ENCODE data around the gene TBC1D8.

GRCh38 chr2:101040072-101040471, 111.1 kb downstream of the TBC1D8 start:
- TF ChIP-seq CTCF (IDR thresholded peaks at IDR 0.05) (no peak), POLR2A (IDR thresholded peaks at IDR 0.05) (no peak)

Measured in testis (tissue), 2 donors.